AG04449 (cell line): ENCODE measurements around the gene NAGPA.

Source experiments
- CTCF ChIA-PET: fragments of 350-600 bp; formaldehyde crosslinking; extraction: SDS; loops from one replicate; lab custom pipeline; 2021; ENCODE audit warnings: antibody characterized with exemption; lab: Yijun Ruan, JAX
- POLR2A ChIA-PET: fragments of 400-600, 350-600 bp; formaldehyde crosslinking; extraction: SDS; loops from one replicate; lab custom pipeline; 2020; ENCODE audit warnings: antibody characterized with exemption, inconsistent platforms; lab: Yijun Ruan, JAX
- DNase-seq: peaks from one replicate; pipeline ENCODE4 v3.0.0-alpha.2; 2010; ENCODE audit warnings: low read depth, low spot score
- H3K4me3 ChIP-seq: 2 replicates; pipeline ENCODE4 v1.5.1; 2011; ENCODE audit warnings: low read depth, mild to moderate bottlenecking, control low read depth, low read length
- CTCF ChIP-seq: IDR thresholded peaks from one replicate; pipeline ENCODE4 v1.5.1; 2011; ENCODE audit warnings: mild to moderate bottlenecking, moderate library complexity, low read length, control low read depth, inconsistent platforms; ENCODE audit not compliant: insufficient read depth; ENCODE audit errors: missing control alignments

Gene NAGPA

DNA sequence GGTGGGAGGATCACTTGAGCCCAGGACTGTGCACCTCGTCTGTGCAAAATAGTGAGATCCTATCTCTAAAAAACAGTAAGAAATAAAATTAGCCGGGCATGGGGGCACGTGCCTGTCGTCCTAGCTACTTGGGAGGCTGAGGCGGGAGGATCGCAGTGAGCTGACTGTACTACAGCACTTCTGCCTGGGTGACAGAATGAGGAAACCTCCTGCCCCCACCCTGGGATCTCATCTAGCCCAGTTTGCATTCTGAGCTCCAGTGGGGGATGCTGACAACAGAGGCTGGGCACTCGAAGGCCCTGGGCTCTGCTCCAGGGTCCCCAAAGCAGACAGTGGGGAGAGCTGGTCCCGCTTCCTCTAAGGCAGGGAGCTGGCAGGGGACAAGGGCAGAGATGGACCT is 7.1 kb downstream of the NAGPA start:
- no peak for TF ChIP-seq CTCF
- DNase-seq: no peak
- ChIA-PET CTCF (no interaction called here), POLR2A (no interaction called here)
- no peak overlapping the region for H3K4me3 ChIP-seq

- ChIA-PET CTCF (interaction anchor here (1.2 to 1.9 kb wide), 3 partner anchors 11 to 60 kb away, joined by 3 to 5 read pairs (median 4); no protein-coding TSS in a partner anchor), POLR2A (no interaction called here)
- TF ChIP-seq CTCF: peak; percentile 38
- H3K4me3 ChIP-seq: no peak overlapping the region
- DNase-seq: no peak
These were observed 8.5 kb downstream of the NAGPA start for GRCh38 chr16:5025171-5025632.

DNA sequence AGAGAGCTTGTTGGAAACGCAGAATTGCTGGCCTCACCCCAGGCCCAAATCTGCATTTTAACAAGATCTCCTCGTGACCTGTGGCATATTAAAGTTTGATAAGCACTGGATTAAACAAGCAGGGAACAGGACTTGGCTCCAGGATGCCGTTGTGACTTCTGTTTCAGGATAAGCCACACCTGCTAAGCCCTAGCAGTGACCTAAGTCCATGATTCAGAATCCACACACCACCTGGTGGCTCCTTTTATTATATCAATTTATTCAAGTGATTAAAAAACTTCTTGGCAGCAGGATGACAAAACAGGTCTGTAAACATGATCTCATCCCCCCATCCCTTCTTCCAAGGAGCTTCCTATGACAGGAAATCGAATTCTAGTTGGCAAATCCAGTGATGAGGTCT is 9.1 kb downstream of the NAGPA start:
- CTCF ChIA-PET: interaction anchor here (1.2 to 1.9 kb wide), 3 partner anchors 12 to 59 kb away, joined by 3 to 5 read pairs (median 4); no protein-coding TSS in a partner anchor
- no peak overlapping the region for H3K4me3 ChIP-seq
- POLR2A ChIA-PET: no interaction called here
- TF ChIP-seq CTCF: no peak
- DNase-seq: no peak

DNA sequence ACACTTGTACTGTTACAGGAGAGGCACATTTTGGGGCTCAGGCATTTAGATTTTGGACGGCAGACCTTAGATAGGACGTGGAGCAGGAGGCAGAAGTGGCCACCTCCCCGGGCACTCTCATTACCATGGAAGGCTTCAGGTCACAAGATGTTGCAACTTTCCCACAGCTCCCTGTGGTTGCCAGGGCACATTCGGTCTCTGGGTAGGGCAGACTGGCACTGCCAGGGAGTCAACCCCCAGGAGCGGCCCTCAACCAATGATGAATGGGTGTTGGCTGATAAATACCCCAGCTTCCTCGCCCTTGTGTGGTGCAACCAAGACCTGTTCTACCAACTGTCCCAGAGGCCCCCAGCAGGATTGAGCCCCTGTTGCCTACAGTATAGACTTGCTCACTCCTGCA is 11.2 kb downstream of the NAGPA start:
- ChIA-PET CTCF (no interaction called here), POLR2A (interaction anchor here (0.6 kb wide), 1 partner anchor 373 kb away, joined by 4 read pairs; no protein-coding TSS in a partner anchor)
- H3K4me3 ChIP-seq: no peak overlapping the region
- no peak for DNase-seq
- TF ChIP-seq CTCF: no peak

GRCh38 chr16:5020551-5020950 is 13.2 kb downstream of the NAGPA start:
- no peak overlapping the region for H3K4me3 ChIP-seq
- POLR2A ChIA-PET: interaction anchor here (0.6 kb wide), 1 partner anchor 9 kb away, joined by 3 read pairs; no protein-coding TSS in a partner anchor
- no peak for DNase-seq
- CTCF ChIA-PET: no interaction called here
- no peak for TF ChIP-seq CTCF

DNA sequence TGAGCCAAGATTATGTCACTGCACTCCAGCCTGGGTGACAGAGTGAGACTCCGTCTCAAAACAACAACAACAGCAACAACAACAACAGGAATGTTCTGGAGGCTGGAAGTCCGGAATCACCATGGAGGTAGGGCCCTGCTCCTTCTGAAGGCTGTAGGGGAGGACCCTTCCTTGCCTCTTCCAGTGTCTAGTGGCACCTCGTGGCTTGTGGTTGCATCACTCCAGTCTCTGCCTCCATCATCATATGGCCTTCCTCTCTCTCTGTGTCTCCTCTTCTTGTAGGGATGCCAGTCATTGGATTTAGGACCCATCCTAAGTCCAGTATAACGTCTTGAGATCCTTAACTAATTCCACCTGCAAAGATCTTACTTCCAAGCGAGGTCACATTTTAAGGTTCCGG is 14.0 kb downstream of the NAGPA start:
- POLR2A ChIA-PET: no interaction called here
- no peak for DNase-seq

More for the DNA sequence above, 14.0 kb downstream of the NAGPA start:
- H3K4me3 ChIP-seq: no peak overlapping the region
- CTCF ChIA-PET: no interaction called here
- no peak for TF ChIP-seq CTCF
